HUES6 (cell line): ENCODE data around the gene MORN5.

Source experiments
- H3K27ac ChIP-seq: 2 replicates; pipeline ENCODE4 v1.7.0; 2013; ENCODE audit warnings: low read depth, mild to moderate bottlenecking, low read length, inconsistent platforms
- H3K27me3 ChIP-seq: 2 replicates; pipeline ENCODE4 v1.6.1; 2013; ENCODE audit warnings: low read length; ENCODE audit not compliant: control insufficient read depth, insufficient read depth
- H3K36me3 ChIP-seq: 2 replicates; pipeline ENCODE4 v1.6.1; 2013; ENCODE audit warnings: low read length; ENCODE audit not compliant: control insufficient read depth, insufficient read depth
- H3K4me1 ChIP-seq: 2 replicates; pipeline ENCODE4 v1.6.1; 2013; ENCODE audit warnings: low read length; ENCODE audit not compliant: control insufficient read depth, insufficient read depth
- H3K4me3 ChIP-seq: 2 replicates; pipeline ENCODE4 v1.5.1; 2013; ENCODE audit warnings: low read depth, low read length
- H3K9ac ChIP-seq: one replicate; pipeline ENCODE4 v1.6.1; 2013; ENCODE audit warnings: mild to moderate bottlenecking, low read length
- H3K9me3 ChIP-seq: 2 replicates; pipeline ENCODE4 v1.6.1; 2013; ENCODE audit warnings: low read depth, low read length; ENCODE audit not compliant: control insufficient read depth, insufficient read depth

Gene MORN5

GRCh38 chr9:122118343-122119165 lies 41.2 kb upstream of the MORN5 start:
- Histone ChIP-seq H3K27me3 (no peaks in the 10 kb centered on the region), H3K4me3 (no peak overlapping the region), H3K4me1 (peaks cover 17% of the 10 kb centered on the region), H3K27ac (no peak overlapping the region), H3K9me3 (no peaks in the 10 kb centered on the region), H3K36me3 (no peaks in the 10 kb centered on the region), H3K9ac (no peak overlapping the region)

GRCh38 chr9:122119166-122119521 lies 40.6 kb upstream of the MORN5 start:
- Histone ChIP-seq H3K4me3 (no peak overlapping the region), H3K27me3 (0 out of 2 replicates have a peak, but pooled peaks cover under 1% of the 10 kb centered on the region), H3K4me1 (peaks cover 17% of the 10 kb centered on the region), H3K9ac (no peak overlapping the region), H3K27ac (no peak overlapping the region), H3K9me3 (no peaks in the 10 kb centered on the region), H3K36me3 (no peaks in the 10 kb centered on the region)

GRCh38 chr9:122119721-122120120 lies 40.0 kb upstream of the MORN5 start:
- no peak overlapping the region for H3K27ac ChIP-seq
- peaks cover 6% of the 10 kb centered on the region; the same call in 1 of the 2 replicates for H3K27me3 ChIP-seq
- H3K4me3 ChIP-seq, result no peak overlapping the region

GRCh38 chr9:122120316-122121071 lies 39.2 kb upstream of the MORN5 start:
- Histone ChIP-seq H3K4me3 (no peak overlapping the region), H3K9ac (no peak overlapping the region), H3K27ac (no peak overlapping the region), H3K36me3 (no peaks in the 10 kb centered on the region), H3K4me1 (peaks cover 19% of the 10 kb centered on the region), H3K9me3 (no peaks in the 10 kb centered on the region), H3K27me3 (peaks cover 11% of the 10 kb centered on the region)

More at GRCh38 chr9:122119721-122120120, 40.0 kb upstream of the MORN5 start:
- Histone ChIP-seq H3K4me1 (peaks cover 17% of the 10 kb centered on the region), H3K9me3 (no peaks in the 10 kb centered on the region), H3K9ac (no peak overlapping the region), H3K36me3 (no peaks in the 10 kb centered on the region)

- H3K36me3 ChIP-seq, result no peaks in the 10 kb centered on the region
- no peak overlapping the region for H3K4me3 ChIP-seq
- H3K9me3 ChIP-seq, result no peaks in the 10 kb centered on the region
- peaks cover 19% of the 10 kb centered on the region for H3K4me1 ChIP-seq
- H3K9ac ChIP-seq, result no peak overlapping the region
- peaks cover 20% of the 10 kb centered on the region for H3K27me3 ChIP-seq
- no peak overlapping the region for H3K27ac ChIP-seq
Observed at GRCh38 chr9:122121391-122121790, 38.3 kb upstream of the MORN5 start.

GRCh38 chr9:122121931-122122330 lies 37.8 kb upstream of the MORN5 start:
- H3K4me1 ChIP-seq, result peaks cover 18% of the 10 kb centered on the region
- no peak overlapping the region for H3K4me3 ChIP-seq
- no peak overlapping the region for H3K27ac ChIP-seq
- H3K36me3 ChIP-seq, result no peaks in the 10 kb centered on the region
- peaks cover 26% of the 10 kb centered on the region for H3K27me3 ChIP-seq
- H3K9me3 ChIP-seq, result no peaks in the 10 kb centered on the region
- no peak overlapping the region for H3K9ac ChIP-seq

- peaks cover 31% of the 10 kb centered on the region for H3K27me3 ChIP-seq
- H3K4me1 ChIP-seq, result peaks cover 20% of the 10 kb centered on the region
- no peak overlapping the region for H3K9ac ChIP-seq
Observed at GRCh38 chr9:122122468-122122867, 37.2 kb upstream of the MORN5 start.

GRCh38 chr9:122122903-122123632 lies 36.6 kb upstream of the MORN5 start:
- peaks cover 35% of the 10 kb centered on the region for H3K27me3 ChIP-seq
- H3K4me1 ChIP-seq, result peaks cover 22% of the 10 kb centered on the region
- no peak overlapping the region for H3K9ac ChIP-seq

More at GRCh38 chr9:122122468-122122867, 37.2 kb upstream of the MORN5 start:
- no peak overlapping the region for H3K4me3 ChIP-seq
- no peaks in the 10 kb centered on the region for H3K36me3 ChIP-seq
- no peak overlapping the region for H3K27ac ChIP-seq
- no peaks in the 10 kb centered on the region for H3K9me3 ChIP-seq

GRCh38 chr9:122124048-122124447 lies 35.7 kb upstream of the MORN5 start:
- Histone ChIP-seq H3K27me3 (peaks cover 35% of the 10 kb centered on the region), H3K9ac (no peak overlapping the region), H3K4me1 (peaks cover 22% of the 10 kb centered on the region), H3K4me3 (no peak overlapping the region), H3K36me3 (no peaks in the 10 kb centered on the region), H3K27ac (no peak overlapping the region), H3K9me3 (no peaks in the 10 kb centered on the region)

More at GRCh38 chr9:122122903-122123632, 36.6 kb upstream of the MORN5 start:
- Histone ChIP-seq H3K36me3 (no peaks in the 10 kb centered on the region), H3K27ac (no peak overlapping the region), H3K4me3 (no peak overlapping the region), H3K9me3 (no peaks in the 10 kb centered on the region)

GRCh38 chr9:122124528-122124927 lies 35.2 kb upstream of the MORN5 start:
- Histone ChIP-seq H3K9me3 (no peaks in the 10 kb centered on the region), H3K27ac (no peak overlapping the region), H3K27me3 (peaks cover 37% of the 10 kb centered on the region), H3K9ac (no peak overlapping the region), H3K4me3 (no peak overlapping the region), H3K36me3 (no peaks in the 10 kb centered on the region), H3K4me1 (peaks cover 22% of the 10 kb centered on the region)
